NCI-H1694 treated with DMSO at 0.1 percent for 48 hours (cell line): ENCODE results near the gene RFNG.

Experiments used
- DNase-seq: peaks from one replicate; lab custom pipeline; 2025; lab: John Stamatoyannopoulos, UW

Gene RFNG

DNA sequence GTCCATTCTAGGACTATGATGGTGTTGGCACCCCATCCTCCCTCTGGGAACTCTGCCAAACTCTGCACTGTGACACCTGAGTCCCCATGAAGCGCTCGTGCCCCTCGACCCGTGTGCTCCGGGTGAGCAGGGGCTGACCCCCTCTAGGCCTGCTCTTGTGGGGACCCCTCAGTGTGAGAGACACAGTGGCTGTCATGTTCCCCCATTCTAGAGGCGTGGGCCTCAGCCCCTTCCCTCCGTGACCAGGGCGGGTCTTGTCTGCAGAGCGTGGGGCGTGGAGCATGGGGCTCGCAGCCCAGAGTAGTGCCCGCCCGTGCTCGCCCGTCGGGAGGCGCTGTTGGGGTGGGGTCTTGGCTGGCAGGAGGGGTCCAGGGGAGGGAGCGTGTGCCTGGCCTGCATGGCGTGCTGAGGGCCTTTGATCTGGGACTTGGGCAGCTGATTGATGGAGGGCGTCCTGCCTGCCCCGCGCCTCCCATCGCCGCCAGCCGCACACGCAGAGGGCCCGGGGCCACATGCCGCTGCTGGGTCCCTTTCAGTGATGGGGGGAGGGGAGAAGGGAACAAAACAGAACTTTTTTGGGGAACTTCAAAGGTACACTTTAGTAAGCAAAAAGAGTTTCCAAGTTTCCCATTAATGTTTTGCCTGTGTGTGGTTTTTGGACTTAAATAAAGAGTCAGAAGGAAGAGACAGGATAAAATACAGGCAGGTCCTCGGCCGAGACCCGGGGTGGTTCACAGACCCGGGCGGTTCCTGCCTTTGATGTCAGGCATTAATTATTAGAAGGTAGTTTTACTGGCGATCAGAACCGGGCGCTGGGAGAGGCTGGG, 51.4 kb downstream of the RFNG start:
- DNase-seq = no peak

DNA sequence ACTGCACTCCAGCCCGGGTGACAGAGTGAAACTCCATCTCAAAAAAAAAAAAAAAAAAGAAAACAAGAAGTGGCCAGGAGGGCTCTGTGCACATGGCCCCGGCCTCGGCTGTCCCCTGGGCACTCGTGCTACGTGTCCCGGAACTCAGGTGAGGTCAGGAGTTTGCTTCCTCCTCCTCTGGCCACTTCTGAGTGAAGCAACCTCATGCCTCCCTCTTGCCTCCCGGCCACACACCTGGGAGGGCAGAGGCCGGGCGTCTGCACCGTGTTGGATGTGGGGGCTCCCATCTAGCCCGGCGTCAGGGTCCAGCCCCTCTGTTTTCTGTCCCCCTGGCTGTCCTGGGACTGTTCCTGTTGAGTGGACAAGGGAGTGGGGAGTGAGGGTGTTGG, 52.0 kb downstream of the RFNG start:
- no peak for DNase-seq

DNA sequence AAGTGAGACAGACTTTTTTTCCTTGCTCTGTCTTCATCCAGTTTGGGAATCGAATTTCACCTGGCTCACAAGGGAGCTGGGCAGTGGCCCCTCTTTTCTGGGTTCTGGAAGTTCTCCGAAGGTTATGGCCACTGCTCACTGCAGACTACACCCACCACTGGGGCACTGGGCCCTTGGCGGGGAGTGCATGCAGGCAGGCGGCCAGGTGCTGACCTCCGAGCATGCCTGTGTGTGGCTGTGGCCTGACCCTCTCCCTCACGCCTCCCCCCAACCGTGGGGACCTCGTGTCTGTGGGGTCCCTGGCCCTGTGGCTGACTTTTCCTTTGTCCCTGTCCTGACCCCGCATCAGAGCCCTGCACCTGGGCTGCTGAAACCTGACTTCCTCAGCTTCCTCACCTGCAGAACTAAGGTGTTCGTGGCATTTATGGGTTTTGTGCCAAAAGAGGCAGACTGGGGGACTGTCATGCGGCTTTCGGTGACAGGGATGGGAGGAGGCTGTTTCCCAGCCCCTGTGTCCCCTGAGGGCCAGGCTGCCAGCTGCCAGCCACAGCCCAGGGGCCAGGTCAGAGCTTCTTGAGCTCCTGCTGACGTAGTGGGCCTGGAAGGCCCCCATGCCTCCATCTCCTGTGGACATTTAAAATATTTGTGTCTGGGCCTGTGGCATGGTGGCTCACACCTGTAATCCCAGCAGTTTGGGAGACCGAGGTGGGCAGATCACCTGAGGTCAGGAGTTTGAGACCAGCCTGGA, 52.7 kb downstream of the RFNG start:
- no peak for DNase-seq

DNA sequence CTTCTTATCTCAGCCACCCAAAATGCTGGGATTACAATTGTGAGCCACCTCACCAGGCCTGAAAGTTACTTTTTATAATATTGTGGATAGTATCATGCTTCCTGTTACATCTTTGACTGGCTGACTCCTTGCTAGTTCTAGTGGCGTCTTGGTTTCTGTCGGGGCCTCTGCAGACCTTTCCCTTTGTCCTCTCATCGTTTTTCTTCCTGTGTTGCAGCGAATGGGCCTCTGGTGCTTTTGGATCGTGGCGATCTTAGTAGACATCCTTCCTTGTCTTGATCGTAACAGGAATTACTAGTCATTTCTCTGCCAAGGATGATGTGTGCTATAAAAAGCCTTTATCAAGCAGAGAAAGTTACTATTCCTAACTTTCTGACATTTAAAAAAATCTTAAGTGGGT, 53.4 kb downstream of the RFNG start:
- DNase-seq = no peak
